NCI-H345 treated with DMSO at 0.1 percent for 48 hours (cell line): ENCODE results near the gene TNFRSF25.
"Not testable (repeated sequence)": the region's sequence is repeated elsewhere in the genome, so short reads cannot be mapped to it uniquely, and the experiment has no call there.

Experiments used
- DNase-seq: peaks from one replicate; lab custom pipeline; 2025; ENCODE audit not compliant: unreplicated experiment; lab: John Stamatoyannopoulos, UW

Gene TNFRSF25

DNA sequence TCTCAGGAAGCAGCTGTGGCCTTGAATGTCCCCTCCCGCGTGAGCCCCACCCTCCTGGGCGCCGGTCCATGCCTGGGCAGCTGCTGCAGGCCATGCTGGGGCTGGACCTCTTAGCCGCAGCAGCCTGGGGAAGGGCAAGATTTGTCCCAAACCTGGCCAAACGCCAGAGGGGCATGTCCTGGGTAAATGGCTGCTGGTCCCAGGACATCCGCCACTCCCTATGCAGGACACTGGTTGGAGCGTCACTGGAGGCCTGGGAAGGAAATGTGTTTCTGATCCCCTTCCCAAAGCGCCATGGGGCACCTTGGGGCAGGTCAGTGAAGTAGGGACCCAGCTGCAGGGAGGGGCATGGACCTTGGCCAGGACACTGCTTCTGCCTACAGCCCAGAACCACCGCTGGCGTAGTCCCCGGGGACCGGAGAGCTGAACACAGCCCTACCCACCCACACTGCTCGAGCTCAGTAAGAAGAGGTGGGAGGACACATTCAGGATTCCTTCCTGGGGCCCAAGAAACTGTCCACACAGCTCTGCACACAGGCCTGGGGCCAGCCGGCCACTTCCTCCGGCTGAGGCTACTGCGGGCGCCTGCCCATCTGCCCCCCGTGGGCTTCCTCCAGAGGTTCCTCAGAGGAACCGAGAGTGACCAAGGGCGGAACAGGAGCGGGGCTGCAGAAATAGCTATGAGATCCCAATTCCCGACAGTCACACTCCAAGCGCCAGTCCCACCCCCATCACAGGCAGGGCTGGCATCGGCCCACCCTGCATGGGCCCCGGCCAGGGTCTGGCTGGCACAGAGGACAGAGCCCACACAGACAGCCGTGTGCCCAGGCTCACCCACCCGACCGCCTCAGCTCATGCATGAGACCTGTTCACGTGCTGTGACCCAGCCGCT is 36.3 kb upstream of the TNFRSF25 start:
- no peak for DNase-seq

- no peak for DNase-seq
Measured at GRCh38 chr1:6501279-6501813, 35.4 kb upstream of the TNFRSF25 start.

GRCh38 chr1:6500544-6501278 is 34.7 kb upstream of the TNFRSF25 start:
- DNase-seq: no peak

GRCh38 chr1:6499296-6499695 is 33.3 kb upstream of the TNFRSF25 start:
- no peak for DNase-seq

DNA sequence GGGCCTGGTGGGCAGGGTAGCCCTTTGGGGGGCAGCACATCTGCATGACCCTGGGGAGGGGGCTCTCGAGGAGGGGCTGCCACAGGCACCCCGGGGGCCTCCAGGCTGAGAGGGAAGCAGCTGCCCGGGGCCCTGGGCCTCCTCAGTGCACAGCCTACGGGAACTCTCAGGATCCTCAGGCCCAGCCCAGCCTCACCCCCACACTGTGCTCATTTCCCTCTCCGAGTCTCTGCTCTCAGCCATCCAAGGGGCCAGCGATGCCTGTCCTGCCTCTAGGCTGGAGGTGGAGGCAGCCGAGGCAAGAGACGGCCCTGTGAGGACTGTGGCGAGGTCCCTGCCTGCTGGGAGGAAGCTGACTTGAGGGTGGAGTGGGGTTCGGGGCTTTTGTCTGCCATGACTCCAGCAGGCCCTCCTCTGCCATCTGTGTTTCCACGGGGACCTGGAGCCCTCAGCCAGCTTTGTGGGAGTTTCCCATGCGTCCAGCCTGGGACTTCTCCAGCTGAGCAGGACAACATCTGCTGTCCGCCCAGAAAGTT is 32.7 kb upstream of the TNFRSF25 start:
- no peak for DNase-seq

GRCh38 chr1:6497867-6498575 is 32.0 kb upstream of the TNFRSF25 start:
- DNase-seq: no peak

GRCh38 chr1:6497215-6497866 is 31.4 kb upstream of the TNFRSF25 start:
- no peak for DNase-seq

- DNase-seq: no peak
Measured at GRCh38 chr1:6496890-6497214, 30.9 kb upstream of the TNFRSF25 start.

- no peak for DNase-seq
Measured at GRCh38 chr1:6496365-6496721, 30.4 kb upstream of the TNFRSF25 start.

GRCh38 chr1:6495540-6496364 is 29.8 kb upstream of the TNFRSF25 start:
- no peak for DNase-seq

DNA sequence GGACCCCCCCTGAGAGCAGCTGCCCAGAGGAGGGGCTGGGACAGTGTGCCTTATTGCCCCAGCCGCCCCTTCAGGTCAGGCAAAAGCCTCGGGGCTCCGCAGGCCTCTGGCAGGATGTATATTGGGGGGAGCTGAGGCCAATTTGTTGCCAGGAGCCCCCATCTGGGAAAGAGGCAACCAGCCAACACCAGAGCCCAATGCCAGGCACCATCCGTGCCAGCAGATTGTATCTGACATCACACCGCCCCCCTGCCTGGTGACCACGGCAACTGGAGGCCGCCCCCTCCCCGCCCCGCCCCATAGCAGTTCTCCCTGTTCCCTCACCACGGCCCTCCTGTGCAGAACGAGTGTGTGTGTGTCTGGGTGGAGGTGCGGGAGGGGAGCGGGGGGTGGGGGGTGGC is 29.1 kb upstream of the TNFRSF25 start:
- DNase-seq: no peak

DNA sequence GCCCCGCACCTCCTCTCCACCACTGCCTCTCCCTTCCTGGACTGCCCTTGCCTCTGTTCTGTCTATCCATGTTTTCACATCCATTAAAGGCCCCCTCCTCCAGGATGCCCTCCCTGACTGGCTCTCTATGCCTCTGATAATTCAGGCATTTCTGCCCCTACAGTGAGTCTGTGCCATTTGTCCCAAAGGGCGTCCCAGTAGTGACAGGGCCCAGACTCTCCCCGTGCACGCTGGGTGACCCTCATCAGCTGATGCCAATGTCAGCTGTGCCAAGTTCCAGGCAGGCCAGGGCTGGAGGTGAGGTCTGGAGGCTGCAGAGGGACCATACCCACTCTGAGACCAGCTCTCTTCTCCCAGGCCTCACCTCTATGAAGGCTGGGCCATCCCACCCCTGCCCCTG is 28.7 kb upstream of the TNFRSF25 start:
- no peak for DNase-seq

DNA sequence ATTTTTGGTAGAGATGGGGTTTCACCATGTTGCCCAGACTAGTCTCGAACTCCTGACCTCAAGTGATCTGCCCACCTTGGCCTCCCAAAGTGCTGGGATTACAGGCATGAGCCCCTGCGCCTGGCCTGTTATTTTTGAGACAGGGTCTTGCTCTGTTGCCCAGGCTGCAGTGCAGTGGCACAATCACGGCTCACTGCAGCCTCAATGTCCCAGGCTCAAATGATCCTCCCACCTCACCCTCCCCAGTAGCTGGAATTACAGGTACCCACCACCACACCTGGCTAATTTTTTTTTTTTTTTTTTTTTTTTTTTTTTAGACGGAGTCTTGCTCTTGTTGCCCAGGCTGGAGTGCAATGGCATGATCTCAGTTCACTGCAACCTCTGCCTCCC is 27.9 kb upstream of the TNFRSF25 start:
- DNase-seq: not testable (repeated sequence)

GRCh38 chr1:6491966-6492365 is 26.0 kb upstream of the TNFRSF25 start:
- no peak for DNase-seq

DNA sequence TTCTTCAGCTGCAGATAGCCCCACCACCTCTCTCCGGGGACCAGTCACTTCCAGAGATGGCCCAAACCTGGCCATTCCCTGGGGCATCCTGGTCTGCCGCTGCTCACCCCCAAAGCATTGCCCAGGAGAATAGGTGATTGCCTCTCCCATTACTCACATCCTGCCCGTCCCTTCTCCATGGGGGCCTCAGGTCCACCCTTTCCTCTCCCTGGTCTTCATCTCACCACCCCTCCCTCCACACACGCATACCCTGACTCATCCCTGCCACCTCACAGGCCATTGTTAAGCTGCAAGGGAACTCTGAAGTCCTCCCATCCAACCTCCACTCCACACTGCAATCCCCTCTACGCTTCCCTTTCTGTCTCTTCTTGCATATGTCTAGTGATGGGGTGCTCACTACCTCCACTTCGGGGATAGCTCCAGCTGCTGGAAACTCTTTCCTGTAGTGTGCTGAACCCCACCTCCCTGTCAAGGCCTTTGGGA is 25.5 kb upstream of the TNFRSF25 start, which contains the start of gene PLEKHG5:
TSS of gene PLEKHG5 (minus strand) at position 188 of the 483 bp plus-strand sequence. CDS start 14,096 bp downstream, outside the sequence.
- no peak for DNase-seq

DNA sequence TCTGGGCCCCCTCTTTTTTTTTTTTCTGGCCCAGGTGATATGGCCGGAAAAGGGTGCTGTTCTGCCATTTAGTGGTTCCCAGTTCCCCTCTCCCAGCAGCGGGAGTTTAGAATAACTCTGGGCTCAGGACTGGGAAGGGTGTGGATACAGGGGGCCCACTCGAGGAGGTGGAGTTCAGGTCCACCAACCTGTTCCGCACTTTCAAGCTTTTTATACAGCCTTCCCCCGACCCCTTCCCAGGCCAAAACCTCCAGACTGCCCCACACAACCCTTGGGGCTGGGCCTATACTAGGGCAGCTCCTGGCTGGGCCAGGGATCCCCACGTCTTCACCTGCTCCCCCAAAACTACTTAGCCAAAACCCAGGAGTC is 25.1 kb upstream of the TNFRSF25 start:
- no peak for DNase-seq

GRCh38 chr1:6490181-6491080 is 24.5 kb upstream of the TNFRSF25 start:
- peak; percentile 17 for DNase-seq

DNA sequence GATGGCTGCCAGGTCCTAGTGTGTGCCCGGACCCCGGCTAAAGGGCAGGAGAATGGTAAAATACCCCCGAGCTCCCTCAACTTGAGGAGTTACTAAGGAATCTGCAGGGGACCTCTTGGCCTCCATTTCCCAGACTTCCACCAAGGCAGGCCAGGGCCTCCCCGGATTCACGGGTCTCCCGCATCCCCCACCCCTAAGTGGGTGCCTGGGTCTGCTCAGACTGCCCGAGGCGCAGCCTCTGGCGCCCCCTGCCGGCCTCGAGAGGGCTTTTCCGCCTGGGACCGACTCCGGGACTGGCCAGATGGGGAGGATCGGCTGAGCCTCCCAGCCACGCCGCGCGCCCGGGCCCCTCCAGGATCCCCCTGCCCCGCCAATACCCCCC is 23.8 kb upstream of the TNFRSF25 start:
- DNase-seq: peak; percentile 46

- DNase-seq: no peak
Measured at GRCh38 chr1:6489383-6489765, 23.4 kb upstream of the TNFRSF25 start.
